CD8-positive, alpha-beta memory T cell (primary cell): ENCODE data around the gene RBM12. TPM values are rescaled to one million over a fixed set of nuclear protein-coding genes. Genes with fewer than 3 reads are reported as not detected.
A peak's percentile ranks its signal among the peaks of the same experiment; 100 is the strongest.

Experiments used
- CTCF ChIA-PET: fragments of 350-600 bp; sonication (Branson Sonifier 250); formaldehyde crosslinking; loops from one replicate; lab custom pipeline; 2021; ENCODE audit warnings: antibody characterized with exemption; lab: Charles Lee
- POLR2A ChIA-PET: fragments of 350-600 bp; sonication (Branson Sonifier 250); formaldehyde crosslinking; loops from one replicate; lab custom pipeline; 2021; ENCODE audit warnings: antibody characterized with exemption; lab: Charles Lee
- DNase-seq, 5 donors: peaks; one replicate each; pipeline versions ENCODE4 v3.0.0 to v3.0.0-alpha.2; 2020 to 2022; ENCODE audit warnings: mixed read lengths in 1 of 5
- H3K27ac ChIP-seq: one replicate; pipeline ENCODE4 v1.7.0; 2013; ENCODE audit warnings: low read depth, mild to moderate bottlenecking, low read length, moderate library complexity
- H3K27me3 ChIP-seq: 2 replicates; pipeline ENCODE4 v1.7.0; 2013; ENCODE audit warnings: low read length, mild to moderate bottlenecking; ENCODE audit not compliant: insufficient read depth, poor library complexity, severe bottlenecking
- H3K36me3 ChIP-seq: 2 replicates; pipeline ENCODE4 v1.7.0; 2013; ENCODE audit warnings: mild to moderate bottlenecking, low read length, moderate library complexity; ENCODE audit not compliant: insufficient read depth
- H3K4me1 ChIP-seq: 2 replicates; pipeline ENCODE4 v1.7.0; 2013; ENCODE audit warnings: mild to moderate bottlenecking, low read length, moderate library complexity; ENCODE audit not compliant: insufficient read depth
- H3K4me3 ChIP-seq: 2 replicates; pipeline ENCODE4 v1.7.0; 2013; ENCODE audit warnings: mild to moderate bottlenecking, low read length
- H3K9me3 ChIP-seq: 2 replicates; pipeline ENCODE4 v1.7.0; 2013; ENCODE audit warnings: mild to moderate bottlenecking, low read length
- H3K27ac Mint-ChIP-seq, 8 donors: one replicate each; pipeline ENCODE4 v1.8.0; 2020 to 2021; ENCODE audit warnings: mixed read lengths in 8 of 8, mild to moderate bottlenecking in 6 of 8, inconsistent platforms in 3 of 8, moderate library complexity in 3 of 8
- H3K27me3 Mint-ChIP-seq, 2 donors: one replicate each; pipeline ENCODE4 v1.8.0; 2020 to 2021; ENCODE audit warnings: mixed read lengths in 2 of 2, mild to moderate bottlenecking in 1 of 2, moderate library complexity in 1 of 2
- H3K36me3 Mint-ChIP-seq, 3 donors: one replicate each; pipeline ENCODE4 v1.8.0; 2020 to 2021; ENCODE audit warnings: mixed read lengths in 3 of 3, inconsistent platforms in 1 of 3, mild to moderate bottlenecking in 1 of 3
- H3K4me1 Mint-ChIP-seq, 3 donors: one replicate each; pipeline ENCODE4 v1.8.0; 2020 to 2021; ENCODE audit warnings: mixed read lengths in 3 of 3, inconsistent platforms in 1 of 3, mild to moderate bottlenecking in 1 of 3
- H3K4me3 Mint-ChIP-seq, 7 donors: one replicate each; pipeline ENCODE4 v1.8.0; 2020 to 2021; ENCODE audit warnings: mixed read lengths in 7 of 7, mild to moderate bottlenecking in 6 of 7, moderate library complexity in 4 of 7, inconsistent platforms in 2 of 7
- H3K9me3 Mint-ChIP-seq, 5 donors: one replicate each; pipeline ENCODE4 v1.8.0; 2020 to 2022; ENCODE audit warnings: mixed read lengths in 5 of 5, mild to moderate bottlenecking in 3 of 5, moderate library complexity in 2 of 5, inconsistent platforms in 1 of 5
- polyA plus RNA-seq: library from polyadenylated mRNA; unstranded; fragments of 300-500 nt; fragmentation: Illumina TruSeq; gene quantifications from one replicate; pipeline ENCODE4 v1.2.3, GENCODE V29; 2021
- total RNA-seq, 2 experiments: library from RNA; stranded (reverse); gene quantifications; one replicate each; pipeline ENCODE4 v1.2.3, GENCODE V29; 2021

RBM12 gene
- total and polyA plus RNA-seq, 3 experiments from 2014 or later, result 46.1 to 110 (median 103) TPM

GRCh38 chr20:35600176-35600992 is 64.3 kb downstream of the RBM12 start:
- no peak overlapping the region for H3K27ac ChIP-seq
- H3K4me3 ChIP-seq, result no peak overlapping the region
- no peak for DNase-seq
- no peaks in the 10 kb centered on the region for H3K36me3 ChIP-seq
- ChIA-PET CTCF (interaction anchor here (0.5 to 5.4 kb wide), 16 partner anchors 9 to 284 kb away, joined by 3 to 55 read pairs (median 4); partner anchors contain the start of genes ERGIC3, NFS1, ROMO1 and SPAG4), POLR2A (interaction anchor here (0.6 to 0.9 kb wide), 3 partner anchors 17 to 142 kb away, joined by 3 to 5 read pairs (median 4); partner anchors contain the start of gene RBM39)
- peak overlapping the region; percentile 64 to 90 (median 81) for H3K4me3 Mint-ChIP-seq
- H3K27me3 Mint-ChIP-seq, result peaks cover 16 to 23% of the 10 kb centered on the region in 2 donors
- H3K27me3 ChIP-seq, result peaks cover 12% of the 10 kb centered on the region
- H3K4me1 ChIP-seq, result peaks cover 9% of the 10 kb centered on the region
- H3K4me1 Mint-ChIP-seq, result peaks cover 5 to 15% (median 10%) of the 10 kb centered on the region in 3 donors
- peaks cover 0 to 1% (median 0%) of the 10 kb centered on the region in 3 donors for H3K36me3 Mint-ChIP-seq
- no peaks in the 10 kb centered on the region for H3K9me3 ChIP-seq
- H3K27ac Mint-ChIP-seq, result peak overlapping the region in 2 of 8 donors; percentile 68 to 79
- no peaks in the 10 kb centered on the region for H3K9me3 Mint-ChIP-seq

GRCh38 chr20:35599776-35600120 is 65.0 kb downstream of the RBM12 start:
- POLR2A ChIA-PET, result no interaction called here
- Mint-ChIP-seq H3K27me3 (peaks cover 16 to 23% of the 10 kb centered on the region in 2 donors), H3K9me3 (no peaks in the 10 kb centered on the region), H3K27ac (no peak overlapping the region), H3K4me3 (peak overlapping the region in 3 of 7 donors; percentile 11 to 74 (median 17)), H3K4me1 (peaks cover 5 to 15% (median 10%) of the 10 kb centered on the region in 3 donors), H3K36me3 (peaks cover 0 to 1% (median 0%) of the 10 kb centered on the region in 3 donors)
- Histone ChIP-seq H3K36me3 (no peaks in the 10 kb centered on the region), H3K4me1 (peaks cover 9% of the 10 kb centered on the region), H3K27ac (no peak overlapping the region), H3K9me3 (no peaks in the 10 kb centered on the region), H3K4me3 (no peak overlapping the region), H3K27me3 (peaks cover 12% of the 10 kb centered on the region)
- DNase-seq, result no peak
- CTCF ChIA-PET, result interaction anchor here (2.1 kb wide), 1 partner anchor 58 kb away, joined by 5 read pairs; the partner anchor contains the start of gene ERGIC3

Other genes with a start within 250 kb of the RBM12 start
- gene GDF5, start 226.7 kb downstream of the RBM12 start, total RNA-seq, result not detected
- not detected for gene GDF5, start 226.7 kb downstream of the RBM12 start, polyA plus RNA-seq
- 10 to 100 TPM; 34.8 to 42.2 TPM for gene CEP250, start 209.3 kb downstream of the RBM12 start, total RNA-seq
- 17.2 TPM for gene CEP250, start 209.3 kb downstream of the RBM12 start, polyA plus RNA-seq
- gene C20orf173, start 135.2 kb downstream of the RBM12 start, total RNA-seq, result not detected
- not detected for gene C20orf173, start 135.2 kb downstream of the RBM12 start, polyA plus RNA-seq
- 100 to 1,000 TPM; 136 to 137 TPM for gene ERGIC3, start 122.8 kb downstream of the RBM12 start, total RNA-seq
- 114 TPM for gene ERGIC3, start 122.8 kb downstream of the RBM12 start, polyA plus RNA-seq
- gene SPAG4, start 49.1 kb downstream of the RBM12 start, total RNA-seq, result 1 to 10 TPM; 2.1 TPM
- 1.1 TPM for gene SPAG4, start 49.1 kb downstream of the RBM12 start, polyA plus RNA-seq
- 100 to 1,000 TPM; 295 to 305 TPM for gene CPNE1, start within 50 bp of the RBM12 start, total RNA-seq
- 378 TPM for gene CPNE1, start within 50 bp of the RBM12 start, polyA plus RNA-seq
- 10 to 100 TPM; 36.4 to 37.7 TPM for gene NFS1, start 34.5 kb upstream of the RBM12 start, total RNA-seq
- 18.8 TPM for gene NFS1, start 34.5 kb upstream of the RBM12 start, polyA plus RNA-seq
- gene ROMO1, start 34.5 kb upstream of the RBM12 start, total RNA-seq, result 100 to 1,000 TPM; 108 to 117 TPM
- gene ROMO1, start 34.5 kb upstream of the RBM12 start, polyA plus RNA-seq, result 358 TPM
- 100 to 1,000 TPM; 349 to 352 TPM for gene RBM39, start 77.4 kb upstream of the RBM12 start, total RNA-seq
- gene RBM39, start 77.4 kb upstream of the RBM12 start, polyA plus RNA-seq, result 157 TPM
- 10 to 100 TPM; 53.9 to 54.3 TPM for gene PHF20, start 107.1 kb upstream of the RBM12 start, total RNA-seq
- gene PHF20, start 107.1 kb upstream of the RBM12 start, polyA plus RNA-seq, result 124 TPM